Body of pancreas (tissue), 4 donors: Measurements from ENCODE around the gene THBS1. TPM values are rescaled to one million over a fixed set of nuclear protein-coding genes. Genes with fewer than 3 reads are reported as not detected.

ENCODE experiments used
- ATAC-seq: fragments of 150-250 bp; one replicate; pipeline ENCODE4 v1.9.1; 2016
- DNase-seq, 4 donors: peaks; one replicate each; pipeline ENCODE4 v3.0.0-alpha.2; 2019
- H3K27ac ChIP-seq, 4 donors: fragments of 200-600 bp; sonication (generic); 1 replicate in 3 of 4; 2 replicates in 1 of 4; pipeline versions ENCODE4 v1.5.1 to v1.6.1; 2016 to 2019; ENCODE audit warnings: mild to moderate bottlenecking in 1 of 4, mixed read lengths in 1 of 4, moderate library complexity in 1 of 4
- H3K27me3 ChIP-seq, 2 donors: fragments of 200-600 bp; sonication (generic); one replicate each; pipeline ENCODE4 v1.6.0; 2016; ENCODE audit warnings: mild to moderate bottlenecking in 1 of 2
- H3K36me3 ChIP-seq, 2 donors: fragments of 200-600 bp; sonication (generic); replicated peaks in 1 of 2; 2 replicates each; pipeline ENCODE4 v1.5.1; 2016; ENCODE audit warnings: low read depth in 2 of 2; ENCODE audit not compliant: insufficient read depth in 1 of 2
- H3K4me1 ChIP-seq: fragments of 200-600 bp; sonication (generic); one replicate; pipeline ENCODE4 v1.6.0; 2016
- H3K4me3 ChIP-seq, 2 donors: fragments of 200-600 bp; sonication (generic); 1 replicate in 1 of 2; 2 replicates in 1 of 2; pipeline ENCODE4 v1.5.1; 2016 to 2019
- H3K9me3 ChIP-seq, 3 donors: fragments of 200-600 bp; sonication (generic); 1 replicate in 2 of 3; 2 replicates in 1 of 3; pipeline ENCODE4 v1.5.1; 2016
- CTCF ChIP-seq, 7 experiments: fragments of 450-650 bp in 4 of 7; fragments of 200-600 bp in 3 of 7; sonication (generic) in 3 of 7; IDR thresholded peaks; one replicate each; pipeline ENCODE4 v1.5.1; 2016 to 2019; ENCODE audit warnings: antibody characterized with exemption in 7 of 7
- POLR2A ChIP-seq, 3 donors: fragments of 450-650 bp; IDR thresholded peaks; one replicate each; pipeline ENCODE4 v1.6.1; 2016; ENCODE audit warnings: antibody characterized with exemption in 3 of 3, mild to moderate bottlenecking in 2 of 3
- WGBS, 2 donors: methylation state at CpG; one replicate each; pipeline ENCODE4 v1.1.5; 2017; 5-methylcytosine and 5-hydroxymethylcytosine counted together
- intact Hi-C: fragments of 100-400 bp; cut with DNase I; formaldehyde crosslinking; loops from one replicate; pipeline ENCODE4 v1.15.1; 2023
- total RNA-seq, 2 donors: library from RNA; depleted of rRNA; stranded (reverse); fragments of >200 nt; gene quantifications; one replicate each; pipeline ENCODE4 v1.1.0, GENCODE V29; 2016

Gene THBS1
- total RNA-seq, 2 donors from 2014 or later = 139 to 398 TPM

DNA sequence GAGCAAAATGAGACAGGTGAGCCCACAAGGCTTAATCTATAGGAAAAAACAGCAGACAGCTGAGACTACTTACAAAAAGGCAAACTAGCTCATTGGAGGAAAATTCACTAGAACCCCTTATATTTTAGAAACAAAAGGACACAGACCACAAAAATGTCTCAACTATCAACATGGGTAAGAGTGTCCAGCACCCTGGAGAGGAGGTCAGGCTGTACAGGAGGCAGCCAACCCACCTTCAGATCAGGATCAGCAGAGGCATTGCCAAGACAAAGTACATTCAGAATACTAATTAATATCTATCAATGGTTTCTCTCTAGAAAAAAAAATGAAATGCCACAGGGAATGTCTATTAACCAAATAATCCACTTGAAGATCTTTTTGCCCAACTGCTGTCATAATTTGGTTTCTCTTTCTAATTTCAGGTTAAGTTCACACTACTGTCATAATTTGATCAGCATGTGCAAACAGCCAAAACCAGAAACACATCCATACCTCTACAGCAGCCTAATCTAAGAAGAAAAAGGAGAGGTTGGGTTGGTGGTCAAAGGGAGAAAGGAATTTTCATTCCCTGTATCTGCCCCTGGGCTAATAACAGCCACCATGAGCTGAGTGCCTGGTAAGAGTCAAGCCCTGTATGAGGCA, 26.0 kb upstream of the THBS1 start:
- Histone ChIP-seq H3K36me3 (no peaks in the 10 kb centered on the region), H3K27ac (no peak overlapping the region), H3K4me1 (peaks cover 9% of the 10 kb centered on the region), H3K27me3 (no peaks in the 10 kb centered on the region), H3K9me3 (no peaks in the 10 kb centered on the region), H3K4me3 (no peak overlapping the region)
- DNase-seq = no peak
- ATAC-seq = no peak
- intact Hi-C loops = no loop called here
- TF ChIP-seq CTCF (IDR thresholded peaks at IDR 0.05) = no peak
- TF ChIP-seq POLR2A (IDR thresholded peaks at IDR 0.05) = no peak

DNA sequence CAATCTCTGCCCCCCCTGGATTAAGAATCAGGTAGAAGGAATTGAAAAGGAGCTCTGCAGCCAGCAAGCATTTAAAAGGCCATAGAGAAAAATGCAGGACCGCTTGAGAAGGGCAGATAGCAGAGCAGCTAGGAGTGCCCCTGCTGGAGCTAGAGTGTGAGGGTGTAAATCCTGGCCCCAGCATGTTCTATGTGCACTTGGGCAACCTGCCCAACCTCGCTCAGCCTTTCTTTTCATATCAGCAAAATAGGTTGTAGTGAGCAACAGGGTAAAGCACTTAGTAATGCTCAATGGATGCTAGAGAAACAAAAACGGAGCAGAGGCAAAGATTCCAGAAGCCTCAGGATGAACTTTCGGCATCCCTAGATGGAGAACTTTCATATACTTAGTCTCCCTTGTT, 25.0 kb upstream of the THBS1 start:
- Histone ChIP-seq H3K4me1 (peaks cover 9% of the 10 kb centered on the region), H3K27me3 (no peaks in the 10 kb centered on the region), H3K4me3 (no peak overlapping the region), H3K27ac (no peak overlapping the region), H3K36me3 (no peaks in the 10 kb centered on the region), H3K9me3 (no peaks in the 10 kb centered on the region)
- DNase-seq = no peak
- 79 to 84% methylated on average over 4 of the region's 4 CpGs for WGBS, 2 donors
- TF ChIP-seq POLR2A (IDR thresholded peaks at IDR 0.05) (no peak), CTCF (IDR thresholded peaks at IDR 0.05) (no peak)
- ATAC-seq = no peak
- intact Hi-C loops = no loop called here

- intact Hi-C loops = no loop called here
- peaks cover 9% of the 10 kb centered on the region for H3K4me1 ChIP-seq
- no peak for TF ChIP-seq POLR2A (IDR thresholded peaks at IDR 0.05)
- H3K36me3 ChIP-seq = no peaks in the 10 kb centered on the region
- no peaks in the 10 kb centered on the region for H3K9me3 ChIP-seq
- no peak for ATAC-seq
- H3K4me3 ChIP-seq = no peak overlapping the region
- no peak for DNase-seq
- no peaks in the 10 kb centered on the region for H3K27me3 ChIP-seq
- no peak overlapping the region for H3K27ac ChIP-seq
- WGBS, 2 donors = 77 to 82% methylated on average over 7 of the region's 7 CpGs
Observed at GRCh38 chr15:39556461-39556860, 24.4 kb upstream of the THBS1 start.

GRCh38 chr15:39558421-39558820, 22.5 kb upstream of the THBS1 start:
- no peak for DNase-seq
- WGBS, 2 donors = 84 to 87% methylated on average over 3 of the region's 3 CpGs

DNA sequence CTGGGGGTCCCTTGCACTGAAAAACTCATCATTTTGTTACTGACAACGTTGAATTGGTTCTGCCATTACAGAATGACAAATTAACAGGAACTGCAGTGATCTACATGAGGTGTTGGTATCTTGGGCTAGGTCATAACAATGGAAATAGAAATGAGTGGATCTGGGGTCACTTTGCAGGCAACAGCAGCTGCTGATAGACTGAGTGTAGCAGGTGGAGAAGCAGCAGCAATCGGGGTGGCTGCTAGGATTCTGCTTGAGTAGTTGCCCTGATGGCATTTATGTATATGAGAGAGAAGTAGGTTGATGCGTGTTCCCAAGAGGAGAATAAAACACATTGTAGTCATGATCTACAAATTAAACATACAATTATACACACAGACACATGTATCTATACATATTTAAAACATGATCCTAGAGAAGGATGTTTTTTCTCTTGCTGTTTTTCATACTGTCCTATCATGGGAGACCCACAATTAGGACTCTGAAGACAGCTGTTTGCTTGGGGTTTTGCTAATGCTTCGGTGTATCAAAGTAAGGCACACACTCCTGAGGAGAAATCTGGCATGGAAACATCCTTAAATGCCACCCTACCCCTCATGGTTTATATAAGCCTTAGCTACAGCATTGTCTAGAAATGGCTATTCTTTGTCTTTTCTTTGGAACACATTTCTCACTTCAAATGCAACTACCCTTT, 15.8 kb upstream of the THBS1 start:
- TF ChIP-seq CTCF (IDR thresholded peaks at IDR 0.05) (no peak), POLR2A (IDR thresholded peaks at IDR 0.05) (no peak)
- no peak for ATAC-seq

More at GRCh38 chr15:39558421-39558820, 22.5 kb upstream of the THBS1 start:
- H3K4me1 ChIP-seq = peaks cover 9% of the 10 kb centered on the region
- H3K9me3 ChIP-seq = no peaks in the 10 kb centered on the region
- no peak overlapping the region for H3K4me3 ChIP-seq
- TF ChIP-seq POLR2A (IDR thresholded peaks at IDR 0.05) = no peak
- TF ChIP-seq CTCF (IDR thresholded peaks at IDR 0.05) = no peak
- no peaks in the 10 kb centered on the region for H3K36me3 ChIP-seq
- no peak for ATAC-seq
- H3K27me3 ChIP-seq = no peaks in the 10 kb centered on the region
- H3K27ac ChIP-seq = no peak overlapping the region
- intact Hi-C loops = no loop called here

More for the DNA sequence above, 15.8 kb upstream of the THBS1 start:
- Histone ChIP-seq H3K27me3 (no peaks in the 10 kb centered on the region), H3K27ac (no peak overlapping the region), H3K4me1 (no peaks in the 10 kb centered on the region), H3K4me3 (no peak overlapping the region), H3K36me3 (no peaks in the 10 kb centered on the region), H3K9me3 (no peaks in the 10 kb centered on the region)
- intact Hi-C loops = no loop called here
- DNase-seq = no peak
- 72 to 74% methylated on average over 4 of the region's 4 CpGs for WGBS, 2 donors
